HL-60 (cell line): ENCODE results near the gene KRT25.

Source experiments
- DNase-seq, 2 experiments: peaks; one replicate each; pipeline ENCODE4 v3.0.0-alpha.2; 2010 to 2020; ENCODE audit warnings: low read depth in 1 of 2, low spot score in 1 of 2
- H3K27ac ChIP-seq: fragments of 250-450 bp; sonication (Bioruptor Pico); replicated peaks from 2 replicates; pipeline ENCODE4 v1.5.1; 2020; ENCODE audit warnings: mild to moderate bottlenecking, moderate library complexity
- H3K27me3 ChIP-seq: fragments of 250-450 bp; sonication (Bioruptor Pico); 2 replicates; pipeline ENCODE4 v1.5.1; 2021; ENCODE audit warnings: mild to moderate bottlenecking, moderate library complexity; ENCODE audit not compliant: insufficient read depth, poor library complexity, severe bottlenecking
- H3K4me3 ChIP-seq: replicated peaks from 2 replicates; pipeline ENCODE4 v1.5.1; 2011; ENCODE audit warnings: mild to moderate bottlenecking, control low read depth, low read length; ENCODE audit not compliant: insufficient read depth
- GABPA ChIP-seq: IDR thresholded peaks from 2 replicates; pipeline ENCODE4 v1.6.1; 2012; ENCODE audit warnings: low read depth
- POLR2AphosphoS5 ChIP-seq: IDR thresholded peaks from 2 replicates; pipeline ENCODE4 v1.6.1; 2012; ENCODE audit warnings: low read depth
- SPI1 ChIP-seq: IDR thresholded peaks from 2 replicates; pipeline ENCODE4 v1.6.1; 2012; ENCODE audit warnings: low read depth, mild to moderate bottlenecking, borderline replicate concordance
- TF ChIP-seq, protein P1 (sequence below): IDR thresholded peaks from 2 replicates; pipeline ENCODE4 v1.6.1; 2012; ENCODE audit warnings: low read depth; ENCODE audit not compliant: insufficient replicate concordance
- TF ChIP-seq, protein P2 (sequence below): IDR thresholded peaks from one replicate; pipeline ENCODE4 v1.5.1; 2011; ENCODE audit warnings: low read length, control low read depth, inconsistent platforms; ENCODE audit not compliant: insufficient read depth

KRT25 gene

DNA sequence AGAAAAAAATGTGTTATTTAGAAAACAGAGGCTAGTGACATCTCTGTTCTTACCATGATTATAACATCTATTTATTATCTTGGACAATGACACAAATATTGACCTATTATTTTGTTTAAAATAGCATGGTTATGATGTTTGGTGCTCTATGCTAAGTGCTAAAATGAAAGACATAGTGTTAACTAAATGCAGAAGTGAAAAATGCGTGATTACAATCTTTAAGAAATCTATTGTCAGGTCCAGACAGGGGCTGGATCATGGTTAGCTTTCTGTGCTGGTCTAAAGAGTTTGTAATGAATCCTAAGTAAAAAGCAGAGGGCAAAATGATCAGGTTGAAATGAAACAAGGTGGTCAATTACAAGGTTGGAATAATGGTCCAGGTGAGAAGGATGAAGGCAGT lies 45.2 kb upstream of the KRT25 start:
- no peak overlapping the region for H3K27ac ChIP-seq
- TF ChIP-seq, protein P1, sequence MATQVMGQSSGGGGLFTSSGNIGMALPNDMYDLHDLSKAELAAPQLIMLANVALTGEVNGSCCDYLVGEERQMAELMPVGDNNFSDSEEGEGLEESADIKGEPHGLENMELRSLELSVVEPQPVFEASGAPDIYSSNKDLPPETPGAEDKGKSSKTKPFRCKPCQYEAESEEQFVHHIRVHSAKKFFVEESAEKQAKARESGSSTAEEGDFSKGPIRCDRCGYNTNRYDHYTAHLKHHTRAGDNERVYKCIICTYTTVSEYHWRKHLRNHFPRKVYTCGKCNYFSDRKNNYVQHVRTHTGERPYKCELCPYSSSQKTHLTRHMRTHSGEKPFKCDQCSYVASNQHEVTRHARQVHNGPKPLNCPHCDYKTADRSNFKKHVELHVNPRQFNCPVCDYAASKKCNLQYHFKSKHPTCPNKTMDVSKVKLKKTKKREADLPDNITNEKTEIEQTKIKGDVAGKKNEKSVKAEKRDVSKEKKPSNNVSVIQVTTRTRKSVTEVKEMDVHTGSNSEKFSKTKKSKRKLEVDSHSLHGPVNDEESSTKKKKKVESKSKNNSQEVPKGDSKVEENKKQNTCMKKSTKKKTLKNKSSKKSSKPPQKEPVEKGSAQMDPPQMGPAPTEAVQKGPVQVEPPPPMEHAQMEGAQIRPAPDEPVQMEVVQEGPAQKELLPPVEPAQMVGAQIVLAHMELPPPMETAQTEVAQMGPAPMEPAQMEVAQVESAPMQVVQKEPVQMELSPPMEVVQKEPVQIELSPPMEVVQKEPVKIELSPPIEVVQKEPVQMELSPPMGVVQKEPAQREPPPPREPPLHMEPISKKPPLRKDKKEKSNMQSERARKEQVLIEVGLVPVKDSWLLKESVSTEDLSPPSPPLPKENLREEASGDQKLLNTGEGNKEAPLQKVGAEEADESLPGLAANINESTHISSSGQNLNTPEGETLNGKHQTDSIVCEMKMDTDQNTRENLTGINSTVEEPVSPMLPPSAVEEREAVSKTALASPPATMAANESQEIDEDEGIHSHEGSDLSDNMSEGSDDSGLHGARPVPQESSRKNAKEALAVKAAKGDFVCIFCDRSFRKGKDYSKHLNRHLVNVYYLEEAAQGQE, result no peak
- no peak for TF ChIP-seq POLR2AphosphoS5
- TF ChIP-seq, protein P2, sequence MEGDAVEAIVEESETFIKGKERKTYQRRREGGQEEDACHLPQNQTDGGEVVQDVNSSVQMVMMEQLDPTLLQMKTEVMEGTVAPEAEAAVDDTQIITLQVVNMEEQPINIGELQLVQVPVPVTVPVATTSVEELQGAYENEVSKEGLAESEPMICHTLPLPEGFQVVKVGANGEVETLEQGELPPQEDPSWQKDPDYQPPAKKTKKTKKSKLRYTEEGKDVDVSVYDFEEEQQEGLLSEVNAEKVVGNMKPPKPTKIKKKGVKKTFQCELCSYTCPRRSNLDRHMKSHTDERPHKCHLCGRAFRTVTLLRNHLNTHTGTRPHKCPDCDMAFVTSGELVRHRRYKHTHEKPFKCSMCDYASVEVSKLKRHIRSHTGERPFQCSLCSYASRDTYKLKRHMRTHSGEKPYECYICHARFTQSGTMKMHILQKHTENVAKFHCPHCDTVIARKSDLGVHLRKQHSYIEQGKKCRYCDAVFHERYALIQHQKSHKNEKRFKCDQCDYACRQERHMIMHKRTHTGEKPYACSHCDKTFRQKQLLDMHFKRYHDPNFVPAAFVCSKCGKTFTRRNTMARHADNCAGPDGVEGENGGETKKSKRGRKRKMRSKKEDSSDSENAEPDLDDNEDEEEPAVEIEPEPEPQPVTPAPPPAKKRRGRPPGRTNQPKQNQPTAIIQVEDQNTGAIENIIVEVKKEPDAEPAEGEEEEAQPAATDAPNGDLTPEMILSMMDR, result no peak
- peaks cover 2% of the 10 kb centered on the region for H3K27me3 ChIP-seq
- H3K4me3 ChIP-seq, result no peak overlapping the region
- DNase-seq, result no peak

DNA sequence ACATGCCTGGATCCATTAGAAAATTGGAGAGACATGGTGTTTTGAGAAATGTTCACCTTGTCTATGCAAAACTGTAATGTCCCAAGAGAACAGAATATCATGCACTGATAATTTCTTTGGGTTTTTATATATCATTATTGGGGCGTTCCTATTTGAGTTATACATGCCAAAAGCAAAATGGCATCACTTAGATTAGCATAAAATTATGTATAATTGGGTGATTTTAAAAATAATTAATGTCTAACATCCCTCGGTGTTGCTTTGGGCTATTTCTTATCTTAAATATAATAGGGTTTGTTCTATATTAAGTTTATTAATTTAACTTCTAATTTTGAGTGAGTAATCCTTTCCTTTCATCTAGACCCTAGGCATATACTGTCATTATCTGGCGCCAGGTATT lies 44.7 kb upstream of the KRT25 start, which contains the start of gene KRT28:
KRT28 (minus strand) TSS at position 101 of the 400 bp plus-strand sequence; CDS start at position 35, 66 bp downstream.
- TF ChIP-seq, protein P2, result no peak
- TF ChIP-seq POLR2AphosphoS5 (no peak), GABPA (no peak), SPI1 (no peak)
- TF ChIP-seq, protein P1, result no peak
- H3K4me3 ChIP-seq, result no peak within 1 kb of the TSS
- no peak for DNase-seq
- H3K27me3 ChIP-seq, result peaks cover 2% of the 10 kb centered on the region
- H3K27ac ChIP-seq, result no peak within 1 kb of the TSS

DNA sequence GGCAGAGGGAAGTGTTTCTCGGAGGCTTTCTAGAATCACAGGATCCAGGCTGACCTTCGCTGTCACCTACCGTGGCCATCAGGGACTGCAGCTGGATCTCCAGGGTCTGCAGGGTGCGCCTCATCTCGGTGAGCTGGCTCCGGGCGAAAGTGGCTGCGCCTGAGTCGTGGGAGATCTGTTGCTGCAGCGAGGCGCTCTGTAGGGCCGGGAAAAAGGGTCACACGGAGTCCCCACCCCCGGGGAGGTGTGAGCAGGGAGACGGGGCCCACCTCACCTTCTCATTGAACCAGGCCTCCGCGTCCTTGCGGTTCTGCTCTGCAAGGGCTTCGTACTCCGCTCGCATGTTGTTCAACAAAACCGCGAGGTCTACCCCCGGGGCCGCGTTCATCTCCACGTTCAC lies 41.7 kb upstream of the KRT25 start:
- TF ChIP-seq, protein P1, result no peak
- TF ChIP-seq GABPA (no peak), POLR2AphosphoS5 (no peak), SPI1 (no peak)
- TF ChIP-seq, protein P2, result no peak
- no peak for DNase-seq
- H3K27me3 ChIP-seq, result no peaks in the 10 kb centered on the region
- H3K27ac ChIP-seq, result no peak overlapping the region
- H3K4me3 ChIP-seq, result no peak overlapping the region
